K562 (cell line): Measurements from ENCODE around the gene OTOP3. TPM values are rescaled to one million over a fixed set of nuclear protein-coding genes. Genes with fewer than 3 reads are reported as not detected.
A peak's percentile ranks its signal among the peaks of the same experiment; 100 is the strongest.

ENCODE experiments used
- ATAC-seq: fragments of 200-7000 bp; cut with Tn5 transposase; 3 replicates; pipeline ENCODE4 v1.9.1; 2020; ENCODE audit warnings: moderate library complexity
- BruUV-seq: library from RNA; stranded (reverse); fragments of 400-500 nt; replicated peaks from 2 replicates; lab custom pipeline; 2021; lab: Mats Ljungman, UMichigan
- CTCF ChIA-PET: fragments of 300-600 bp; formaldehyde crosslinking; extraction: SDS; loops from one replicate; lab custom pipeline; 2021; ENCODE audit warnings: low intra/inter-chr PET ratio; lab: Yijun Ruan, JAX
- POLR2A ChIA-PET: fragments of 300-600, 350-650 bp; sonication (Branson Sonifier 250); formaldehyde crosslinking; extraction: SDS; loops from one replicate; lab custom pipeline; 2021; ENCODE audit warnings: antibody characterized with exemption, inconsistent platforms; lab: Yijun Ruan, JAX
- DNase-seq, 4 experiments: peaks; one replicate each; pipeline versions ENCODE4 v3.0.0 to v3.0.0-alpha.2; 2011 to 2018; ENCODE audit warnings: low spot score in 3 of 4, mixed read lengths in 3 of 4; ENCODE audit errors: extremely low read depth in 1 of 4
- FAIRE-seq: peaks from 2 replicates; lab custom pipeline; 2011; peaks lifted over from hg19 to GRCh38; lab: Jason Lieb, UNC
- H2AFZ ChIP-seq: 2 replicates; pipeline ENCODE4 v1.6.0; 2011; ENCODE audit warnings: low read depth, low read length, control low read depth, inconsistent platforms
- H3K27ac ChIP-seq: fragments of 200-600 bp; 3 replicates; pipeline ENCODE4 v1.8.0; 2011; ENCODE audit warnings: low read depth, mild to moderate bottlenecking, control low read depth, inconsistent platforms, low read length, moderate library complexity, mixed read lengths; ENCODE audit errors: extremely low read depth
- H3K27me3 ChIP-seq, 2 experiments: fragments of 300-600 bp in 1 of 2; 2 replicates in 1 of 2; 3 replicates in 1 of 2; pipeline versions ENCODE4 v1.6.0 to v1.8.0; 2011; ENCODE audit warnings: inconsistent platforms in 2 of 2, low read length in 2 of 2, mild to moderate bottlenecking in 1 of 2, mixed read lengths in 1 of 2, moderate library complexity in 1 of 2; ENCODE audit not compliant: control insufficient read depth in 2 of 2, insufficient read depth in 2 of 2
- H3K36me3 ChIP-seq: fragments of 300-600 bp; 3 replicates; pipeline ENCODE4 v1.8.0; 2011; ENCODE audit warnings: mild to moderate bottlenecking, low read length, inconsistent platforms; ENCODE audit not compliant: control insufficient read depth, insufficient read depth
- H3K4me1 ChIP-seq, 2 experiments: fragments of 200-600 bp in 1 of 2; replicated peaks in 1 of 2; 2 replicates in 1 of 2; 3 replicates in 1 of 2; pipeline versions ENCODE4 v1.5.1 to v1.8.0; 2011; ENCODE audit warnings: inconsistent platforms in 2 of 2, low read length in 2 of 2, mild to moderate bottlenecking in 1 of 2, mixed read lengths in 1 of 2, moderate library complexity in 1 of 2; ENCODE audit not compliant: control insufficient read depth in 2 of 2, insufficient read depth in 2 of 2
- H3K4me2 ChIP-seq: 2 replicates; pipeline ENCODE4 v1.6.1; 2011; ENCODE audit warnings: low read length, control low read depth, inconsistent platforms, mixed read lengths; ENCODE audit not compliant: insufficient read depth
- H3K4me3 ChIP-seq: fragments of 200-600 bp; sonication (generic), shearing (Covaris generic); 2 replicates; pipeline ENCODE4 v1.5.1; 2016; ENCODE audit warnings: control low read depth, inconsistent platforms
- H3K79me2 ChIP-seq: fragments of 200-600 bp; 3 replicates; pipeline ENCODE4 v1.8.0; 2011; ENCODE audit warnings: low read length, inconsistent platforms; ENCODE audit not compliant: control insufficient read depth, insufficient read depth
- H3K9ac ChIP-seq, 2 experiments: 2 replicates each; pipeline versions ENCODE4 v1.6.0 to v1.6.1; 2011; ENCODE audit warnings: low read depth in 2 of 2, low read length in 2 of 2, control low read depth in 1 of 2, inconsistent platforms in 1 of 2, mild to moderate bottlenecking in 1 of 2, mixed read lengths in 1 of 2; ENCODE audit not compliant: insufficient read depth in 1 of 2
- H3K9me1 ChIP-seq: one replicate; pipeline ENCODE4 v1.6.0; 2011; ENCODE audit warnings: inconsistent platforms, mild to moderate bottlenecking, low read length, moderate library complexity; ENCODE audit not compliant: control insufficient read depth, insufficient read depth
- H3K9me3 ChIP-seq: replicated peaks from 2 replicates; pipeline ENCODE4 v1.5.1; 2011; ENCODE audit warnings: low read depth, low read length, inconsistent platforms; ENCODE audit not compliant: control insufficient read depth, insufficient read depth
- H4K20me1 ChIP-seq: replicated peaks from 2 replicates; pipeline ENCODE4 v1.6.1; 2011; ENCODE audit warnings: low read length, inconsistent platforms, mixed read lengths; ENCODE audit not compliant: control insufficient read depth, insufficient read depth
- EHMT2 ChIP-seq: fragments of 450-650 bp; IDR thresholded peaks from 2 replicates; pipeline ENCODE4 v1.6.1; 2018; ENCODE audit warnings: antibody characterized with exemption
- HMG20B ChIP-seq: fragments of 250-450 bp; sonication (Bioruptor Pico); IDR thresholded peaks from 2 replicates; pipeline ENCODE4 v1.5.0; 2021; ENCODE audit warnings: mild to moderate bottlenecking
- NFATC3 ChIP-seq: fragments of 450-650 bp; IDR thresholded peaks from 2 replicates; pipeline ENCODE4 v1.6.1; 2017; ENCODE audit warnings: mild to moderate bottlenecking
- SMC3 ChIP-seq: conservative IDR thresholded peaks from 2 replicates; pipeline ENCODE4 v1.6.1; 2011; ENCODE audit warnings: low read depth, low read length, improper control_type of control experiment; ENCODE audit not compliant: insufficient read depth
- ZBTB1 ChIP-seq: sonication (generic); formaldehyde crosslinking; IDR thresholded peaks from 2 replicates; pipeline ENCODE4 v1.8.1; 2023; ENCODE audit warnings: missing genetic modification reagents, low read depth, mild to moderate bottlenecking, borderline replicate concordance
- ZBTB7A ChIP-seq: IDR thresholded peaks from 2 replicates; pipeline ENCODE4 v1.6.1; 2011; ENCODE audit warnings: low read depth, mild to moderate bottlenecking, low read length, moderate library complexity, borderline replicate concordance; ENCODE audit not compliant: control insufficient read depth
- ZNF134 ChIP-seq: fragments of 250-450 bp; sonication (Bioruptor Pico); conservative IDR thresholded peaks from 2 replicates; pipeline ENCODE4 v1.4.0; 2020
- ZNF165 ChIP-seq: fragments of 250-450 bp; sonication (Bioruptor Pico); IDR thresholded peaks from 2 replicates; pipeline ENCODE4 v1.4.0; 2020; ENCODE audit warnings: borderline replicate concordance
- ZNF282 ChIP-seq: sonication (generic); formaldehyde crosslinking; IDR thresholded peaks from 2 replicates; pipeline ENCODE4 v1.8.1; 2023; ENCODE audit warnings: missing genetic modification reagents
- ZNF644 ChIP-seq: fragments of 200-800 bp; sonication (Bioruptor generic); IDR thresholded peaks from 2 replicates; pipeline ENCODE4 v1.6.1; 2016; ENCODE audit warnings: low read depth, missing genetic modification characterization, missing compliant biosample characterization
- WGBS: fragments of 100-300 bp; shearing (Covaris generic); methylation state at CpG from one replicate; pipeline ENCODE4 v1.1.6; 2016; ENCODE audit warnings: low coverage, mixed read lengths; ENCODE audit not compliant: insufficient coverage; ENCODE audit errors: missing lambda C conversion rate; 5-methylcytosine and 5-hydroxymethylcytosine counted together
- in situ Hi-C: fragments of 300-500 bp; cut with MboI; formaldehyde crosslinking; loops from 4 replicates; pipeline ENCODE4 v1.15.0; 2018; ENCODE audit warnings: inconsistent platforms, mixed read lengths
- intact Hi-C: fragments of 100-400 bp; cut with micrococcal nuclease; formaldehyde crosslinking; loops from 2 replicates; pipeline ENCODE4 v1.14.2; 2022
- polyA plus RNA-seq, 8 experiments: library from polyadenylated mRNA; depleted of rRNA in 4 of 8; stranded (reverse) in 5 of 8; unstranded in 3 of 8; fragments of >200 nt; fragmentation: Nextera tagmentation in 2 of 8; fragmentation: Illumina TruSeq in 1 of 8; extraction: Ambion mirVana in 2 of 8; extraction: Trizol in 1 of 8; gene quantifications; 2 replicates each; pipeline versions ENCODE4 v1.2.1 to v1.2.3, GENCODE V29; 2011 to 2014; ENCODE audit warnings: inconsistent platforms in 1 of 8, missing spikeins in 1 of 8
- total RNA-seq, 7 experiments: library from RNA; depleted of rRNA in 6 of 7; stranded (reverse); fragments of >200 nt in 6 of 7; fragmentation: Illumina TruSeq in 2 of 7; extraction: Trizol in 2 of 7; gene quantifications; 2 replicates each; pipeline versions ENCODE4 v1.2.1 to v1.2.3, GENCODE V29; 2011 to 2021; ENCODE audit warnings: low replicate concordance in 1 of 7
- TF ChIP-seq, protein P1 (sequence below): fragments of 450-650 bp; formaldehyde crosslinking; IDR thresholded peaks from 2 replicates; pipeline ENCODE4 v1.4.0; 2022; ENCODE audit warnings: mild to moderate bottlenecking, moderate library complexity
- TF ChIP-seq, protein P2 (sequence below): fragments of 450-650 bp; IDR thresholded peaks from 2 replicates; pipeline ENCODE4 v1.6.1; 2014; ENCODE audit warnings: low read depth, mild to moderate bottlenecking, moderate library complexity, borderline replicate concordance
- TF ChIP-seq, protein P3 (sequence below), 3 experiments: fragments of 200-800 bp in 1 of 3; fragments of 250-450 bp in 1 of 3; fragments of 450-650 bp in 1 of 3; sonication (Bioruptor Pico) in 1 of 3; sonication (Bioruptor generic) in 1 of 3; formaldehyde crosslinking in 1 of 3; IDR thresholded peaks; 2 replicates each; pipeline versions ENCODE4 v1.6.1 to v1.8.0; 2016 to 2022; ENCODE audit warnings: mild to moderate bottlenecking in 2 of 3, missing genetic modification characterization in 2 of 3, missing compliant biosample characterization in 1 of 3, moderate library complexity in 1 of 3
- TF ChIP-seq, protein P4 (sequence below): sonication (generic); formaldehyde crosslinking; IDR thresholded peaks from 2 replicates; pipeline ENCODE4 v1.5.0; 2020; ENCODE audit warnings: missing genetic modification reagents

The OTOP3 gene
- total and polyA plus RNA-seq, 9 of the 15 experiments (the other 6 are each of a cell fraction or from before 2014, with no cell fraction given), result not detected

DNA sequence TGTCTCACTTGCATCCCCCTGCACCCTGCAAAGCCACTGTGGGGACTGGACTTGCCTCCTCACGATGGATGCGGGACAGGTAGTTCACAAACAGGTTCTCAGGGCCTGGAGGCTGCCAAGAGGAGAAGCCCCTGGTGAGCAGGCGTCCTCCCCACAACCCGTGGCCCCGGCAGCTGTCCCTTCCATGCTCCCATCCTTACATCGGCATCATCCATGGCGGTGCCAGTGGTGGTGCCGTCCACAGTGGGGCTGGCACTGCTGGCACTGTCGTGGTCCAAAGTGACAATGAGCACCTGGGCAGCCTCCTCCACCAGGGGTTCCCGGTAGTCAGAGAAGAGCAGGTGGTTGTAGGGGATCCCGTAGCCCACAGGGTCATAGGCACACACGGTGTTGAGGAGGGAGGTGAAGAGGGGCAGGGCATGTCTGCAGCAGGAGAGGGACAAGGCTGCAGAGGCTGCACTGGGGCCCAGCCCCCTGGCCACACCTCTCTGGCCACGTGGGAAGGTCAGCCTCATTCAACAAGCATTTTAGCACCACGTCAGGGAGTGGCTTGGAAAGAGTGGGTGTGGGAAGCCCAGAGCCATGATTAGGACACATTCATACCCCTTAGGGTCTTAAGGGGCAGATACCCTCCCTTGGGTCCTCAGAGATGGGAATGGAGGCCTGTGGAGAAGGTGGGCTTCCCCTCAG lies 24.3 kb downstream of the OTOP3 start:
- peak; percentile 62 to 69 (median 65) for DNase-seq
- Histone ChIP-seq H3K9me3 (peaks cover 4% of the 10 kb centered on the region; the same call in 1 of the 2 replicates), H3K9me1 (no peaks in the 10 kb centered on the region), H3K27ac (no peak overlapping the region; the same call in 2 of the 3 replicates), H3K4me3 (no peak overlapping the region), H3K4me2 (peak overlapping the region; percentile 54), H3K9ac (peak overlapping the region in 1 of 2 experiments; percentile 44; a peak in 2 of 4 replicates), H3K36me3 (no peaks in the 10 kb centered on the region), H3K4me1 (peaks cover 10 to 46% of the 10 kb centered on the region in 2 experiments; a peak in 4 of 5 replicates), H3K79me2 (no peaks in the 10 kb centered on the region), H4K20me1 (no peaks in the 10 kb centered on the region), H2AFZ (peak overlapping the region; percentile 93), H3K27me3 (no peaks in the 10 kb centered on the region; a peak in 1 of 5 replicates)
- no TSS peak for BruUV-seq
- 27% methylated on average over 10 of the region's 14 CpGs for WGBS
- ATAC-seq, result peak; percentile 55
- ChIA-PET POLR2A (interaction anchor here (0.6 to 2.2 kb wide), 14 partner anchors 8 to 260 kb away, joined by 3 to 8 read pairs (median 4); partner anchors contain the start of gene NUP85), CTCF (interaction anchor here (0.5 to 6.3 kb wide), 8 partner anchors 36 to 710 kb away, joined by 3 to 86 read pairs (median 12); partner anchors contain the start of genes OTOP2 and USH1G)
- intact Hi-C loops (loop anchor here (1.0 to 5.0 kb wide), 5 partner anchors 93 to 453 kb away; no protein-coding TSS in a partner anchor), in situ Hi-C loops (loop anchor here (5.0 kb wide), 4 partner anchors 38 to 218 kb away; partner anchors contain the start of genes OTOP2 and USH1G)
- FAIRE-seq, result no peak
- TF ChIP-seq ZBTB1 (CRISPR knock-in tag) (no peak), ZBTB7A (0 out of 2 replicates have a peak, but pooled peaks have one; percentile 1), EHMT2 (no peak), ZNF165 (no peak), HMG20B (CRISPR knock-in tag) (no peak), ZNF134 (CRISPR knock-in tag) (no peak), ZNF644 (no peak), ZNF282 (CRISPR knock-in tag) (no peak), SMC3 (no peak), NFATC3 (no peak)
- TF ChIP-seq, protein P1, sequence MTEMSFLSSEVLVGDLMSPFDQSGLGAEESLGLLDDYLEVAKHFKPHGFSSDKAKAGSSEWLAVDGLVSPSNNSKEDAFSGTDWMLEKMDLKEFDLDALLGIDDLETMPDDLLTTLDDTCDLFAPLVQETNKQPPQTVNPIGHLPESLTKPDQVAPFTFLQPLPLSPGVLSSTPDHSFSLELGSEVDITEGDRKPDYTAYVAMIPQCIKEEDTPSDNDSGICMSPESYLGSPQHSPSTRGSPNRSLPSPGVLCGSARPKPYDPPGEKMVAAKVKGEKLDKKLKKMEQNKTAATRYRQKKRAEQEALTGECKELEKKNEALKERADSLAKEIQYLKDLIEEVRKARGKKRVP (CRISPR knock-in tag), result no peak
- TF ChIP-seq, protein P2, sequence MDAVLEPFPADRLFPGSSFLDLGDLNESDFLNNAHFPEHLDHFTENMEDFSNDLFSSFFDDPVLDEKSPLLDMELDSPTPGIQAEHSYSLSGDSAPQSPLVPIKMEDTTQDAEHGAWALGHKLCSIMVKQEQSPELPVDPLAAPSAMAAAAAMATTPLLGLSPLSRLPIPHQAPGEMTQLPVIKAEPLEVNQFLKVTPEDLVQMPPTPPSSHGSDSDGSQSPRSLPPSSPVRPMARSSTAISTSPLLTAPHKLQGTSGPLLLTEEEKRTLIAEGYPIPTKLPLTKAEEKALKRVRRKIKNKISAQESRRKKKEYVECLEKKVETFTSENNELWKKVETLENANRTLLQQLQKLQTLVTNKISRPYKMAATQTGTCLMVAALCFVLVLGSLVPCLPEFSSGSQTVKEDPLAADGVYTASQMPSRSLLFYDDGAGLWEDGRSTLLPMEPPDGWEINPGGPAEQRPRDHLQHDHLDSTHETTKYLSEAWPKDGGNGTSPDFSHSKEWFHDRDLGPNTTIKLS, result no peak
- TF ChIP-seq, protein P3, sequence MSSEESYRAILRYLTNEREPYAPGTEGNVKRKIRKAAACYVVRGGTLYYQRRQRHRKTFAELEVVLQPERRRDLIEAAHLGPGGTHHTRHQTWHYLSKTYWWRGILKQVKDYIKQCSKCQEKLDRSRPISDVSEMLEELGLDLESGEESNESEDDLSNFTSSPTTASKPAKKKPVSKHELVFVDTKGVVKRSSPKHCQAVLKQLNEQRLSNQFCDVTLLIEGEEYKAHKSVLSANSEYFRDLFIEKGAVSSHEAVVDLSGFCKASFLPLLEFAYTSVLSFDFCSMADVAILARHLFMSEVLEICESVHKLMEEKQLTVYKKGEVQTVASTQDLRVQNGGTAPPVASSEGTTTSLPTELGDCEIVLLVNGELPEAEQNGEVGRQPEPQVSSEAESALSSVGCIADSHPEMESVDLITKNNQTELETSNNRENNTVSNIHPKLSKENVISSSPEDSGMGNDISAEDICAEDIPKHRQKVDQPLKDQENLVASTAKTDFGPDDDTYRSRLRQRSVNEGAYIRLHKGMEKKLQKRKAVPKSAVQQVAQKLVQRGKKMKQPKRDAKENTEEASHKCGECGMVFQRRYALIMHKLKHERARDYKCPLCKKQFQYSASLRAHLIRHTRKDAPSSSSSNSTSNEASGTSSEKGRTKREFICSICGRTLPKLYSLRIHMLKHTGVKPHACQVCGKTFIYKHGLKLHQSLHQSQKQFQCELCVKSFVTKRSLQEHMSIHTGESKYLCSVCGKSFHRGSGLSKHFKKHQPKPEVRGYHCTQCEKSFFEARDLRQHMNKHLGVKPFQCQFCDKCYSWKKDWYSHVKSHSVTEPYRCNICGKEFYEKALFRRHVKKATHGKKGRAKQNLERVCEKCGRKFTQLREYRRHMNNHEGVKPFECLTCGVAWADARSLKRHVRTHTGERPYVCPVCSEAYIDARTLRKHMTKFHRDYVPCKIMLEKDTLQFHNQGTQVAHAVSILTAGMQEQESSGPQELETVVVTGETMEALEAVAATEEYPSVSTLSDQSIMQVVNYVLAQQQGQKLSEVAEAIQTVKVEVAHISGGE (CRISPR knock-in tag; IDR thresholded peaks at IDR 0.05), result no peak
- TF ChIP-seq, protein P4, sequence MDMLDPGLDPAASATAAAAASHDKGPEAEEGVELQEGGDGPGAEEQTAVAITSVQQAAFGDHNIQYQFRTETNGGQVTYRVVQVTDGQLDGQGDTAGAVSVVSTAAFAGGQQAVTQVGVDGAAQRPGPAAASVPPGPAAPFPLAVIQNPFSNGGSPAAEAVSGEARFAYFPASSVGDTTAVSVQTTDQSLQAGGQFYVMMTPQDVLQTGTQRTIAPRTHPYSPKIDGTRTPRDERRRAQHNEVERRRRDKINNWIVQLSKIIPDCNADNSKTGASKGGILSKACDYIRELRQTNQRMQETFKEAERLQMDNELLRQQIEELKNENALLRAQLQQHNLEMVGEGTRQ, result peak; percentile 56
